KG1 (cell line): Measurements from ENCODE around the gene TUBA3E.
"Not testable (repeated sequence)": the region's sequence is repeated elsewhere in the genome, so short reads cannot be mapped to it uniquely, and the experiment has no call there.

Experiments
- DNase-seq: peaks from one replicate; lab custom pipeline; 2025; lab: John Stamatoyannopoulos, UW

The TUBA3E gene

DNA sequence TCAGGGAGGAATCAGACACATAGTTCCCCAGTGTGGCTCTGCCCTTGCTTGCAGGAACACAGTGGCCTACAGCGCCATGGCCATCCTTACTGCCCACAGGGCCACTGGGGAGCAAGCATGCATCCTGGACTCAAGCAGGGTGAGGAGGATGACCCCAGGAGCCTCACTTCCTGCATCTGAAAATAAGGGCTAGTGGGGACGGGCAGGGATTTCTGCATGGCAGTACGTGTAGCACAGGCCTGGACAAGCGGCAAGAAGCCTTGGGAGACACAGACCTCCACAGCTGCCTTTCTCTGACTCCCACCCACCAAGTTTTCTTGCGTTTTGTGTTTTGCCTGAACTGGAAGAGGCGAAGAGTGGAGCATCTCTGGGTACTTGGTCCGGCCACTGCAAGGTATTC lies 35.8 kb downstream of the TUBA3E start:
- not testable (repeated sequence) for DNase-seq

DNA sequence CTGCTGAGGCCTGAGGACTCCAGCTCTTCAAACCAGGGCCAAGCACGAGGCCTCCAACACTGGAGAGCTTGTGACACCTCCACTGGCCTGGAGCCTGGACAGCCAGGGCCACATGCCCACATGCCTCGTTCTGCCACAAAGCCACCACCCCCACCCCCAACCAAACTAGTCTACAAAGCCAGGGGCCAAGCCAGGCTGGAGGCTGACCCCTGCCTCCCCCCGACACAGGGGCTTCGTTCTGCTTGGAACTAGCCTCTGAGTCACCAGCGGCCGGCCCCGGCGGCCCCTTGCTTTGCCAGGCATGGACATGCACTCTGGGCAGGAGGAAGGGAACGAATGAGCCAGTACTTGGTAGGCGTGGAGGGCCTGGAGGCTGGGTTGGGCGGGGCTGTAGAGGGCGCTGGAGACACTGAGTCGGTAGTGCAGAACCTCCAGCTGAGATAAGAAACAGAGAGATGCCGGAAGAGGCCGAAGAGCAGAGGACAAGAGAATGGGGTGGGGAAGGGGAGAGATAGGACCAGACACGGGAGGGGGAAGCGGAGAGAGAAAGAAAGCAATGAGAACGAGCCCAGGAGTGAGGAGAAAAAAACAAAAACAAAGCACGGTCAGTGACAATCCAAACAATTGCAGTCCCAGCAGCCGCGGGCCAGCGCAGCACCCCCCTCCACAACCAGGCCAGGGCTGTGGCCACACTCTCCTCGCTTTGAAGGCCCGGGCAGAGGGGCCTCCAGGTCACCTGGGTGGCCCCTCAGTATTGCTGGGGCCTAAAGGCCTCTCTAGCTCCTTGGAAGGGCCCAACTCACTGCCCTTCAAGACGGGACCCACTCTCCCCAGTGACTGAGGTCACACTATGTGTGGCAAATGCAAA lies 37.2 kb downstream of the TUBA3E start:
- DNase-seq: not testable (repeated sequence)

DNA sequence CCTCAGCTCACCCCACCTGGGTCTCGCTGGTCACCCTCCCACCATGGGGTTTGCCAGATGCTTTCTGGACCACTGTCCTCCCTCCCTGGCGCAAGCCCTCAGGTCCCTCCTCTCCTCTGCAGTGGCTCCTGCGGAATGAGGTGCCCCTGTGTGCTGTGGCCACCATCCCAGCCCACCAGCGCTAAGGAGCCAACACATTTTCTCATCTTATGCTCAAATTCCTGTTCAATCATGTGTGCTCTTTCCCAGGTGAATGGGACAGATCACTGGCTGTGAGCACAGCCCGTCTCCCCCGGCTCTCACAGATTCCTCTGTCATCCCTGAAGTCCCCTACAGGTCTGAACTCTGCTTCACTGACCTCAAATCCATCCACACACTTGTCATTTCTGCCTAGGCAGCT lies 38.1 kb downstream of the TUBA3E start:
- no peak for DNase-seq

DNA sequence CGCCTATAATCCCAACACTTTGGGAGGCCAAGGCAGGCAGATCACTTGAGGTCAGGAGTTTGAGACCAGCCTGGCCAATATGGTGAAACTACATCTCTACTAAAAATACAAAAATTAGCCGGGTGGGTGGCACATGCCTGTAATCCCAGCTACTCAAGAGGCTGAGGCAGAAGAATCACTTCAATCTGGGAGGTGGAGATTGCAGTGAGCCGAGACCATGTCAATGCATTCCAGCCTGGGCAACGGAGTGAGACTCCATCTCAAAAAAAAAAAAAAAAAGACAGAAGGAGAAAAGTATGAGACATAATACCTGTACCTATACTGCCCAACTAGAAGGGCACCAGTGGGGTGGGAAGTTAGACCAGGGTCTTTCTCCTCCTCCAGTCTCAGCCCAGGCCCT lies 38.9 kb downstream of the TUBA3E start:
- DNase-seq: not testable (repeated sequence)

DNA sequence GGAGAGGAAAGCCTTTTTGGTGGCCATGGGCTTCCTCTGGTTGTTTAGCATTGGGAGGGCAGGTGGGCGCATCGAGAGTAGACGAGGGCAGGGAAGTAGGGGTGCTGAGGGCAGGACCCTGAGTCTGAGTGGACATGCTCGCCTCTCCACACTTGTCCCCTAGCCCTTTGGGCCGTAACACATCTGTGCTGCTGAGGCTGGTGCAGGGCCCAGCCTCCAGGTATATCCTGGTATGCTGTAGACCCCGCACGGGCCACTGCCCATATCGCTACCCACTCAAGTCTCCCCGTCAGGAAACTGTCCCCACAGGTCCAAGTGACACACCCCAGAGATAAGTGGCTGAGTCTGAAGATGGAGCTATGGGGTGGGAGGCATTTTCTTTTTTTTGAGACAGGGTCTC lies 39.6 kb downstream of the TUBA3E start:
- DNase-seq: no peak

DNA sequence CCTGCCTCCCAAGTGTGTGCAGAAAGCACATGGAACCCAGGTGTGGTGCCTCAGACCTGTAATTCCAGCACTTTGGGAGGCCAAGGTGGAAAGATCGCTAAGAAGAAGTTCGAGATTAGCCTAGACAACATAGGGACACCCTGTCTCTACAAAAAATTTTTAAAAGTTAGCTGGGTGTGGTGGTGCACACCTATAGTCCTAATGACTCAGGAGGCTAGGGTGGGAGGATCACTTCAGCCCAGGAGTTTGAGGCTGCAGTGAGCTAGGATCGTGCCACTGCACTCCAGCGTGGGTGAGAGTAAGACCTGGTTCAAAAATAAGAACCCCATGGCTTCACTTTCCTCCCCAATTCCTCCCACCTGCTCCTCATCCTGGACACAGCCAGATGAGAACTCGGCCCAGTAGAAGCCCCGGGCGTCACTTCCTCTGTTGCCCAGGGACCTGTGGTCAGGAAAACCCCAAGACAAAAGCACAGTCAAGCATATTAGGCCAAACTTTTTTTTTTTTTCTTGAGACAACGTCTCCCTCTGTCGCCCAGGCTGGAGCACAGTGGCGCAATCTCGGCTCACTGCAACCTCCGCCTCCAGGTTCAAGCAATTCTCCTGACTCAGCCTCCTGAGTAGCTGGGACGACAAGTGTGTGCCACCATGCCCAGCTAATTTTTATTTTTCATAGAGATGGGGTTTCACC lies 40.3 kb downstream of the TUBA3E start:
- not testable (repeated sequence) for DNase-seq

DNA sequence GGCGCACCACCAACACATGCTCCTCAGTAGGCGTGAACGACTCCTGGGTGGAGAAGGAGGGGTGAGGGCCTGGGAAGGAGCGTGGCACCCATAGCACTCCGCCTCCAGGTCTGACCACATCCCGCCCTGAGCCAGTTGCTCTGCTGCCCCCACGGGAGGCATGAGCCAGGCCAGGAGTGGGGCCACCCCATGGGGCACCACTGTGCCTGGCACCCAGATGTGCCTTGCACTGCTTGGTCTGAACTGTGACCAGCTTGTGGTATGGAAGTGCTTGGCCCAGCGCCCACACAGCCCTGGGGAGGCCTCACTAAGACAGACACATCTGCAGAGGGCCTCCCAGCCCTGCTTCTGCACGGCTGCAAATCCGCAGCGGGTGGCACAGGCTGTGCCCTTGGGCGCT lies 40.9 kb downstream of the TUBA3E start:
- DNase-seq: not testable (repeated sequence)

DNA sequence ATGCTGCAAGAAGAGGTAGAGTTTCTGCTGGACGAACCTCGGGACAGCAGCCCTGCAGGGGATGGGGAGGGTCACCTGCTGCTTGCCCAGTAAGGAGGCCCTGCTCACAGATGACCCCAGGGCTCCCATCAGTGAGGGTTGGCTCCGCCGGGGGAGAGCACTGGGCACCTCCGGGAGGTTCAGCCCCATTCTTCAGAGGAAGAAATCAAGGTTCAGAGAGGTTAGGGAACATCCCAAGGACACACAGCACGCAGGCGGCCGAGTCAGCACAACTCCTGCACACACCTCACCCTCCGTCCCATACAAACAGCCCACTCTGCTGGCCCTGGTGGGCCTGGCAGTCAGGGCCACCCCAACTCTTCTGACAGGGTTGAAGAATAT lies 41.6 kb downstream of the TUBA3E start:
- DNase-seq: no peak

DNA sequence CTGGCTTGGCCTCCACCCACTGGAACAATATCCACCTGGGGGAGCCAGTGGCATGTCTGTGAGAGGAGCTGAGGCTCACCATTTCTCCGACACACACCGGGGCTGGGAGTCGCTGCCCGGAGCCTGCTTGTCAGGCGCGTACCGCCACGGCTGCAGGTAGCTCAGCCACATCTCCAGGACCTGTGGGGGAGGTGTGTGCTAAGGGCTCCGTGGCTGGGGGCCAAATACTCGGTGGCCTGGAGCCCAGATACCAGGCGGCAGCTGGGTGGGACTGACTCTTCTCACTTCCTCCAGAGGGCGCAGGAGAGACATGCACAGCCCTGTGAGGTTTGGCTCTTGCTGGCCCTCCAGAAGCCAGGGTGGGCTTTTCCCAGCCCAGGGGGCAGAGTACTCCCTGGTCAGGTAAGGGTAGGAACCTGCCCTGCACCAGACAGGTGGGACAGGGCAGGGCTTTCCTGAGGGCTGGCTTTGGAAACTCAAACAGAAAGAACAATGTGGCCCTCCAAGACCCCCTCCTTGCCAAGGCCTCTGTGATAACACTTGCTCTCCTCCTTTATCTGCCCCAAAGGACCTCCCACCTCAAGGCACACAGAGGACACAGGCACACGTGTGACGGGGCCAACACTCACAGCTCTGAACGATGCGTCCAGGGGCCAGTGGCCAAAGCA lies 42.1 kb downstream of the TUBA3E start:
- DNase-seq: not testable (repeated sequence)

DNA sequence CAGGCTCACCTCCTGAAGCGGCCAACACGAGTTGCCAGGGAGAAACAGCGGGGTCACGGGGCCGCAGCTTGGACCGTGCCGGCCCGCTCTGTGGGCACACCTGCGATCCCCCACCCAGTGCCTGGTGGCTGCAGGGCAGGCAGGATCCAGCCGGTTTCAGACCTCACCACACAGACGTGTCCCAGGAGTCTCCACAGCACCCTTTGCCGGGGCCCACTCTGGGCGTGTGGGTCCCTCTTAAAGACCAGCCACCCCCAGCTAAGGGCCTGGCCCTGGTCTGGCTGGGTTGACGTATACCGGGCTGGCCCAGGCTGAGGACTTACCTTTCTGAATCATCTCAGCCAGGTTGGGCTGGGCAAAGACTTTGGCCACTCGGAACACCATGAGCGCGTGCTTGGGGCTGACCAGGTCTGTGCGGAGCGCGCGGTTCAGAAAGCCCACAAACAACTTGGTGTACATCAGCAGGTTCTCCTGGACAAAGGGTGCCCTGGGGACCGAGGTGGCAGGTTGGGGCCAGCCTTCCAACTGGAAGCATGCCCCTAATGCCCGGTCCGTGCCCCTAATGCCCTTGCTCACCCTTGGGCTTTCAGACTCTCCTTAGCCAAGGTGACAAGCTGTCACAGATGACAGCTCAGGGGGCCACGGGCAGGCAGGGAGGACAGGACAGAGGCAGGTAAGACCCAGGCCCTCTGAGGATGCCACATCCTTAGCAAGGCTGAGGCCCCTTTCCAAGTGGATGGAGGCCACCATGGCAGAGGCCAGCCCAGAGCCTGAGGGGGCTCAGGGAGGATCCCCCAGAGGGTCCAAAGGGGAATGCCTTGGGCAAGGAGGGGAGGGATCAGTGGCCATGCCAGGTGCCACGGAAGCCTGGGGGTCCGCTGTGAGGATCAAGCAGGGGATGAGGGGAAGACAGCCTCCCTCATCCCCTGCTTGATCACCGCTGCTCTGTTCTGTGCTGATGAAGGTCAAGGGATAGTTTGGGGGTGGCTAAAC lies 43.2 kb downstream of the TUBA3E start:
- DNase-seq: no peak

DNA sequence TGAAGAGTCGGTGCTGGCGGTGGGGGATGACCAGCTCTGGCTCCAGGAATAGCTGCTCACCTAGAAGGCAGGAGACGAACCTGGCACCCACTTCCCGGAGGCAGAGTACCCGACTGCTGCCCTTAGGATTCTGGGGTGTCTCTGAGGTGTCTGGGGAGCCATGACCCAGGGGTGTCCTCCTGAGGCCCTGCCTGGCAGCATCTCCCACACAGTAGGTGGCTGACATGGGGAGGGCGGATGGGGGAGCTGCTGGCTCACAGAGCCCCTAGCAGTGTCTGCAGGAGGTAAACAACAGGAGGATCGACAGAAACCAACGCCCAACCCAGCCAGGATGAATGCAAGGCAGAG lies 43.8 kb downstream of the TUBA3E start:
- DNase-seq: not testable (repeated sequence)

DNA sequence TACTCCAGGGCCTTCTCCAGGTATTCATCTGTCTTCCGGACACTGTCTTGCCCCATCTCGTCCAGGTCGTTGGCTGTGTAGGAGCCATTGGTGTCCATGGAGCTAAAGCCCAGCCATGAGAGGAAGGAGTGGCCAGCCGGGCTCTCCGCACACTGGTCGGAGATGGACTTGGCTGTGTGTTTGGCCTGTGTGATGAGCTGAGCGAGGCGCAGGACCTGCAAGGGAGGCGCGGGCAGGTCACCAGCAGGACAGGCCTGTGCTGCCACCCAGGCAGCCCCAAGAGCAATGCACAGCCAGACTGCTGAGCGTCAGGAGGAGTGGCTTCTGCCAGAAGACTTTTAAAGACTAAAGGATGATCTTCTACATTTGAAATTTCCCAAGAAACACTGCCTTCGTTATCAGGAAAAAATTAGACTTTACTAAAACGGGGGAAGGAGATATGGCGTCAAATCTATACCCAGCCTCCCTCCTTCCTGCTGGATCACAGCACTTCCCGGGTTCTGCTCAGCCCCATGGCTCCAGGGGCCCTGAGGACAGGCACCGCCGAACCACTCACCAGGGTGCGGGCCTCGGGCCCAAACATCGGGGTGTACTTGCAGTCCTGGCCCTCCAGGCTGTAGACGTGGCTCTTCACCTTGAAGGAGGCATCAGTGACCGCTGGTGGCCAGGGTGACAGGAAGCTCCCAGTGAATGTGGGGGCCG lies 44.4 kb downstream of the TUBA3E start:
- not testable (repeated sequence) for DNase-seq

DNA sequence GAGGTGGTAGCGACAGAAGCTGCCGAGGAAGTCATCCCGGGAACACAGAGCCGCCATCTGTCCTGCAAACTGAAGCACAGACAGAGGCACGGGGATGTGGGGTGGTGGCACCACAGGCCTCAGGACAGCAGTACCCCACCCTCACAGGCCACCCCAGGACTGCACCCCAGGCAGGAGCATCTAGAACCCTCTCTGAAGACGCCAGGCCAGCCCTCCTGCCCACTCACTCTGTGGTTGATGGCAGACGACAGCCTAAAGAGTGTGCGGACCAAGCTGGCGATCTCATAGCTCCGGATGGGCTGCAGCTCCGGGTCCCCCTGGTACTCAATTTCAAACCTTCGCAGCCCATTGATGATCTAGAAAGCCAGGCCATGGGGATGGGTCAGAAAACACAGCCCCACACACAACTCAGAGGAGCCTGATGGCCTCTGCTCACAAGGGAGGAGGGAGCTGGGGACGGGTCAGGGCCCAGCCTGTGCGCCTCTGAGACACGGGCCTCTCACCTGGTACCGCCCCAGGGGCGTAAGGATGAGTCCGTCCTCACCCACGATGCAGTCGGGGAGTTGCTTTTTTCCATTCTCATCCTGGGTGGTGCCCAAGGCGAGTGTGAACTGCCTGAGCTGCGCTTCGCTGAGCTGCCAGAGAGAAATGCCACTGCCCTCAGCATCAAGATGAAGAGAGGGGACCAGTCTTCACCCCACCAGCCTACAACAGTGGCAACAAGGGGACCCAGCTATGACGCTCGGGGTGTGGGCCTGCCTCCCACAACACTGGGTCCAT lies 45.2 kb downstream of the TUBA3E start:
- DNase-seq: no peak

DNA sequence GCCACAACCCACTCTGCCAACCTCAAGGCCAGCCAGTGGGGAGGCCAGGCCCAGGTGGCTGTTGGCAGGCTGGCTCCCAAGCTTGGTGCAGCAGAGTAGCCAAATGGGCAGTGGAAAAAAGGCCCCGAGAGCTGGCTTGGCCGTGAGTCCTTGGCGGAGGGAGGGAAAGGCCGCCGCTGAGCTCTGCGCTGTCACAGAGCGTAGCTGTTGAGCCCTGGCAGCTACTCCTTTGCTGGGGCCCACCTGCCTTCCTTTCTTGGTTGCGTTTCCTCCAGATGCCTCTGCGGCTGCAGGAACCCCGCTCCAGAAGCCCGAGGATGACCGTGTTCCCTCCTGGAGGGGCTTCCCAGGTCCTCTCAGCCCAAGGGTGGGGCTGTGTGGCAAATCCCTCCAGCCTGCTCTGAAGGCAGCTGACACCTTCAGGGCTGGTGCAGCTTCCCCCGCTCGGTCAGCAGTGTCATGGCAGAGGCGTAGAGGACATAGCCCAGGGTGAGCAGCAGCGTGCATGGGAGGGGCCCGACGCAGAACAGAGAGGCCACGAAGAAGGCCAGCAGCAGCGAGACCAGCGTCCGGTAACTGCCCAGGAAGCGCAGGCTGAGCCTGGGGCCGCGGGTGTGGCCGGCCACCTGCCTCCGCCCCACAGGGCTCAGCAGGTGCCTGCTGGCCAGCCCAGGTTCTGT lies 46.0 kb downstream of the TUBA3E start:
- not testable (repeated sequence) for DNase-seq

DNA sequence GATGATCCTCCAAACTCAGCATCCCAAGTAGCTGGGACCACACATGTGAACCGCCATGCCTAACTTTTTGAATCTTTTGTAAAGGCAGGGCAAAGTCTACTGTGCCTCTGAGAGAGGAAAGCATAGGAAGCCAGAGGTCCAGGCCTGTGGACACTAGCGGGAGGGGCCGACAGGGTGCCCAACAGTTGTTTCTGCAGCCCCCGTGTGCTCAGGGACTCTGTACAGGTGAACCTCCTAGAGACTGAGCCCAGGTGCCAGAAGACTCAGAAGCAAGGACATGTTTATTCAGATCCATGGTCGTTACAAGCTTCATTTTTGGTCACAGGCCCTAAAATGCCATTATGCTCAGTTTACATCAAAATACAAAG lies 47.1 kb downstream of the TUBA3E start:
- not testable (repeated sequence) for DNase-seq

DNA sequence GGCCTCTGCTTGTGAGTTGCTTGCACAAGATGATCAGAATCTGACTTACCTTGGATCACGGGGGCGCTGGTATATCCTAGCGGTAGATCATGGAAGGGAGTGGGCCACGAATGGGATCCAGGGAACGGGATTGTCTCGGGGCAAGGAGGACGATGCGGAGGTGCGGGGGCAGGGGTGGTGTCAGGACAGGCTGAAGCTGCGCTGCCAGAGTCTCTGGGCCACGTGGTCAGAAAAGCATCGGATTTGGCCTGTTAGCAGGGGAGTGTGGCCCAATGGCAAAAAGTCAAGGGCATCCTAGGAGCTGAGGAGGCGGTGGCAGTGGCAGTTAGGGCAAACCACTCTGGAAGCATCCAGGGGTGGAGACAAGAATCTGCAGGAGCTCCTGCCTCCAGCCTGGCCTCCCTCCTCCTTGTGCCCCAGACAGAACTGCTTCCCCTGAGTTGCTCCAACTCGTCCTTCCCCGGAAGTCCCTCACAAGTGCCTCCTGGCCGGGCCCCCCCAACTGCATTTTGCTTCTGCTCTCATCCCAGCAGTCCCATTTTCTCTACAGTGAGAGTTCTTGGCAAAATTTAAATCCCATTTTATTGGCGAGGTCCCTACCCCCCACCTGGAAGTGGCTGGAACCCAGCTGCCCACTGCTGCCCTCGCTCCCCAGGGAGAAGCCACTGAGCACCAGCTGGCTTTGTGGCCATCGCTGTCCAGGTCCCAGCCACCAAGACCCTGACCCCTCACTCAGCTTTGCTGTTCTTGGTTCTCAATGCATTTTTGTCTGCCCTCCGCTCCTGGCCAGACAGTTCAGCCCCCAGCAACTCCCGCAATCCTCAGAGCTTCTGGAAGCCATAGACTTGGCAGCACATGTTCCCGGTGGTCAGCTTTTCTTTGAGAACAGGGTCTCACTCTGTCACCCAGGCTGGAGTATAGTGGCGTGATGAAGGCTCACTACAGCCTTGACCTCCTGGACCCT lies 47.8 kb downstream of the TUBA3E start:
- no peak for DNase-seq

DNA sequence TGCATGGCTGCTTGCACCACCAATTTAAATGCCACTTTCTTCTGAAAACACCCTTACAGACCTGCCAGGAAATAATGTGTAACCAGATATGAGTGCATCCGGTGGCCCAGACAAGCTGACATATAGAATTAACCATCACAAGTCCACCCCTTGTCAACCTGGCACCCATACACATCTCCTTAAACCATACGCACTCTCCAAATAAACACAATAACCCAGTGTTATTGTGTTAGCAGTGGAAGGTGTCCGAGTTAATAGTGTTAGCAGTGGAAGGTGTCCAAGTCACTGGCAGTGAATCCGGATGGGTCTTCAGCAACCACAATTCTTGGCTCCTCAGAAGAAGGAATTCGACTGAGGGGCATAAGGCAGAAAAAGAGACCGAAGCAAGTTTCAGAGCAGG lies 49.7 kb downstream of the TUBA3E start:
- DNase-seq: not testable (repeated sequence)

DNA sequence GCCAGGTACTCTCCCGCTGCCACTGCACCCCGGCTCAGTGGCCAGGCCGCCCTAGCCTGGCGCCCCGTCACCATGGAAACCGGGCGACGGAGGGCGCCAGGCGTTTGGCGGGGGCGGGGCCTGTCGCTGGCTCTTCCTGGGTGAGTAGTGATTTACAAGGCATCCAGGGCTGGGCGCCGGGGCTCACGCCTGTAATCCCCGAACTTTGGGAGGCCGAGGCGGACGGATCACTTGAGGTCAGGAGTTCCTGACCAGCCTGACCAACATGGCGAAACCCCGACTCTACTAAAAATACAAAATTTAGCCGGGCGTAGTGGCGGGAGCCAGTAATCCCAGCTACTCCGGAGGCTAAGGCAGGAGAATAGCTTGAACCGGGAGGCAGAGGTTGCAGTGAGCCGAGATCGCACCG lies 53.2 kb downstream of the TUBA3E start, which contains the start of gene CCDC74B:
Gene CCDC74B, minus strand, starts transcription at position 107 of the 409 bp plus-strand sequence. CDS start 116 bp downstream, outside the sequence.
- not testable (repeated sequence) for DNase-seq
